ENCODE measurements around the gene THSD4.

DNA sequence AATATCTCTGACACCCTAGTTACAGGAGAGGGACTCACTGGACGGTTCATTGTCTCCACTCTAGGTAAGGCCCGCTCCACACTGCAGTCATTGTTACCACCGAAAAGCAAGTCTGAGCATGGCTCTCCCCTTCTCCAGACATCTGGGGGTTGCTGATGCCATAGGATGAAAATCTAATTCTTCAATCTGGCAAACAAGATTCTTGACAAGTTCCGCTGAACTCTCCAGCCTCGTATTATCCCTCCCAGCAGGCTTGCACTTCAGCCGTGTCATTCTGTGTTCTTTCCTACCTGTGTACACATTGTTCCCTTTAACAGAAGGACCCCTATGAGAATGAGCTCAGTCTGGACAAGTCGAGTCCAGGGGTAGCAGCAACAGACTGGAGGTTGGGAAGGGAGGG is 542.8 kb downstream of the THSD4 start:
- TF ChIP-seq, protein P1, sequence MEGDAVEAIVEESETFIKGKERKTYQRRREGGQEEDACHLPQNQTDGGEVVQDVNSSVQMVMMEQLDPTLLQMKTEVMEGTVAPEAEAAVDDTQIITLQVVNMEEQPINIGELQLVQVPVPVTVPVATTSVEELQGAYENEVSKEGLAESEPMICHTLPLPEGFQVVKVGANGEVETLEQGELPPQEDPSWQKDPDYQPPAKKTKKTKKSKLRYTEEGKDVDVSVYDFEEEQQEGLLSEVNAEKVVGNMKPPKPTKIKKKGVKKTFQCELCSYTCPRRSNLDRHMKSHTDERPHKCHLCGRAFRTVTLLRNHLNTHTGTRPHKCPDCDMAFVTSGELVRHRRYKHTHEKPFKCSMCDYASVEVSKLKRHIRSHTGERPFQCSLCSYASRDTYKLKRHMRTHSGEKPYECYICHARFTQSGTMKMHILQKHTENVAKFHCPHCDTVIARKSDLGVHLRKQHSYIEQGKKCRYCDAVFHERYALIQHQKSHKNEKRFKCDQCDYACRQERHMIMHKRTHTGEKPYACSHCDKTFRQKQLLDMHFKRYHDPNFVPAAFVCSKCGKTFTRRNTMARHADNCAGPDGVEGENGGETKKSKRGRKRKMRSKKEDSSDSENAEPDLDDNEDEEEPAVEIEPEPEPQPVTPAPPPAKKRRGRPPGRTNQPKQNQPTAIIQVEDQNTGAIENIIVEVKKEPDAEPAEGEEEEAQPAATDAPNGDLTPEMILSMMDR (optimal IDR thresholded peaks at IDR 0.05 in 1 of 3, IDR thresholded peaks at IDR 0.05 in 1 of 3, conservative IDR thresholded peaks at IDR 0.05 in 1 of 3; ENCODE audit: extremely low read depth in 1 of 3, insufficient read depth in 2 of 3, low read length in 3 of 3) = no peak
- no peak for TF ChIP-seq EZH2 (IDR thresholded peaks at IDR 0.05; ENCODE audit: low read length)
